PC-9 (cell line): ENCODE data around the gene BHLHE40.

ENCODE experiments used
- EZH2 ChIP-seq: fragments of 200-600 bp; sonication (generic); IDR thresholded peaks from 2 replicates; pipeline ENCODE4 v1.8.0; 2017; ENCODE audit warnings: antibody characterized with exemption, low read depth
- TF ChIP-seq, protein P1 (sequence below): fragments of 200-600 bp; sonication (generic); conservative IDR thresholded peaks from 2 replicates; pipeline ENCODE4 v1.6.1; 2017; ENCODE audit warnings: mixed run types, antibody characterized with exemption, mild to moderate bottlenecking, moderate library complexity

- TF ChIP-seq, protein P1, sequence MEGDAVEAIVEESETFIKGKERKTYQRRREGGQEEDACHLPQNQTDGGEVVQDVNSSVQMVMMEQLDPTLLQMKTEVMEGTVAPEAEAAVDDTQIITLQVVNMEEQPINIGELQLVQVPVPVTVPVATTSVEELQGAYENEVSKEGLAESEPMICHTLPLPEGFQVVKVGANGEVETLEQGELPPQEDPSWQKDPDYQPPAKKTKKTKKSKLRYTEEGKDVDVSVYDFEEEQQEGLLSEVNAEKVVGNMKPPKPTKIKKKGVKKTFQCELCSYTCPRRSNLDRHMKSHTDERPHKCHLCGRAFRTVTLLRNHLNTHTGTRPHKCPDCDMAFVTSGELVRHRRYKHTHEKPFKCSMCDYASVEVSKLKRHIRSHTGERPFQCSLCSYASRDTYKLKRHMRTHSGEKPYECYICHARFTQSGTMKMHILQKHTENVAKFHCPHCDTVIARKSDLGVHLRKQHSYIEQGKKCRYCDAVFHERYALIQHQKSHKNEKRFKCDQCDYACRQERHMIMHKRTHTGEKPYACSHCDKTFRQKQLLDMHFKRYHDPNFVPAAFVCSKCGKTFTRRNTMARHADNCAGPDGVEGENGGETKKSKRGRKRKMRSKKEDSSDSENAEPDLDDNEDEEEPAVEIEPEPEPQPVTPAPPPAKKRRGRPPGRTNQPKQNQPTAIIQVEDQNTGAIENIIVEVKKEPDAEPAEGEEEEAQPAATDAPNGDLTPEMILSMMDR: no peak
- TF ChIP-seq EZH2: no peak
Measured at GRCh38 chr3:4984511-4984864, 5.3 kb downstream of the BHLHE40 start.
